SK-N-DZ (cell line): ENCODE results near the gene SNURF. TPM values are rescaled to one million over a fixed set of nuclear protein-coding genes. Genes with fewer than 3 reads are reported as not detected.
"Not testable (repeated sequence)": the region's sequence is repeated elsewhere in the genome, so short reads cannot be mapped to it uniquely, and the experiment has no call there.

Experiments used
- DNase-seq: peaks from one replicate; pipeline ENCODE4 v3.0.0-alpha.2; 2015; ENCODE audit warnings: low spot score
- polyA plus RNA-seq, 2 experiments: library from polyadenylated mRNA; depleted of rRNA; stranded (reverse); fragments of >200 nt; gene quantifications; 2 replicates each; pipeline ENCODE4 v1.2.3, GENCODE V29; 2014

Gene SNURF
- 0.70 and 9.3 TPM in 2 replicates for polyA plus RNA-seq (2014; cell fraction: cytosol; rRNA removed)
- 5.2 and 5.8 TPM in 2 replicates for polyA plus RNA-seq (2014; cell fraction: nucleus; rRNA removed)

GRCh38 chr15:24954783-24955530 is at the start of gene SNURF, which contains the start of gene SNRPN:
SNURF (plus strand) TSS chr15:24954987; CDS start chr15:24955049, 62 bp downstream.
SNRPN (plus strand) TSS chr15:24954987; CDS start chr15:24974454, 19,467 bp downstream.
- peak; percentile 75 for DNase-seq

- no peak for DNase-seq
Observed at GRCh38 chr15:24916305-24917009, 38.3 kb upstream of the SNURF start.

- DNase-seq: no peak
Observed at GRCh38 chr15:24917431-24917830, 37.4 kb upstream of the SNURF start.

GRCh38 chr15:24919446-24919845 is 35.3 kb upstream of the SNURF start:
- no peak for DNase-seq

- DNase-seq: not testable (repeated sequence)
Observed at GRCh38 chr15:24922781-24923180, 32.0 kb upstream of the SNURF start.

GRCh38 chr15:24924153-24924552 is 30.6 kb upstream of the SNURF start:
- no peak for DNase-seq

GRCh38 chr15:24924621-24925020 is 30.2 kb upstream of the SNURF start:
- no peak for DNase-seq

GRCh38 chr15:24931874-24932732 is 22.7 kb upstream of the SNURF start:
- DNase-seq: not testable (repeated sequence)

GRCh38 chr15:24933716-24934115 is 21.1 kb upstream of the SNURF start:
- DNase-seq: no peak

- DNase-seq: not testable (repeated sequence)
Observed at GRCh38 chr15:24938224-24938623, 16.6 kb upstream of the SNURF start.

- no peak for DNase-seq
Observed at GRCh38 chr15:24940236-24940635, 14.6 kb upstream of the SNURF start.

- DNase-seq: no peak
Observed at GRCh38 chr15:24943361-24943760, 11.4 kb upstream of the SNURF start.

GRCh38 chr15:24944954-24945353 is 9.8 kb upstream of the SNURF start:
- DNase-seq: no peak

GRCh38 chr15:24945711-24946110 is 9.1 kb upstream of the SNURF start:
- DNase-seq: no peak

- no peak for DNase-seq
Observed at GRCh38 chr15:24948495-24948894, 6.3 kb upstream of the SNURF start.

GRCh38 chr15:24955531-24955921 is 739 bp downstream of the SNURF start:
- no peak for DNase-seq

GRCh38 chr15:24956111-24956838 is 1.5 kb downstream of the SNURF start:
- DNase-seq: peak; percentile 83

GRCh38 chr15:24957691-24958090 is 2.9 kb downstream of the SNURF start:
- no peak for DNase-seq

- no peak for DNase-seq
Observed at GRCh38 chr15:24961967-24962366, 7.2 kb downstream of the SNURF start.

- no peak for DNase-seq
Observed at GRCh38 chr15:24962880-24963279, 8.1 kb downstream of the SNURF start.
